Panc1 (cell line): ENCODE measurements around the gene FMO1. TPM values are rescaled to one million over a fixed set of nuclear protein-coding genes. Genes with fewer than 3 reads are reported as not detected.

Experiments used
- ATAC-seq: fragments of 200-7000 bp; cut with Tn5 transposase; 2 replicates; pipeline ENCODE4 v1.9.1; 2020; ENCODE audit warnings: mild to moderate bottlenecking, moderate library complexity
- BruUV-seq: library from RNA; stranded (reverse); fragments of 400-500 nt; replicated peaks from 2 replicates; lab custom pipeline; 2021; lab: Mats Ljungman, UMichigan
- CTCF ChIA-PET: fragments of 300-600 bp; sonication (Branson Sonifier 250); formaldehyde crosslinking; loops from one replicate; lab custom pipeline; 2022; ENCODE audit warnings: antibody characterized with exemption; lab: Charles Lee
- POLR2A ChIA-PET: fragments of 300-600 bp; sonication (Branson Sonifier 250); formaldehyde crosslinking; loops from one replicate; lab custom pipeline; 2022; ENCODE audit warnings: antibody characterized with exemption; lab: Charles Lee
- DNase-seq: peaks from one replicate; pipeline ENCODE4 v3.0.0-alpha.2; 2010; ENCODE audit warnings: low read depth, low spot score
- H3K27ac ChIP-seq: 2 replicates; pipeline ENCODE4 v1.5.1; 2011; ENCODE audit warnings: mild to moderate bottlenecking, low read length, inconsistent platforms
- H3K27me3 ChIP-seq: fragments of 200-500 bp; sonication (Bioruptor generic); 2 replicates; pipeline ENCODE4 v1.6.0; 2014; ENCODE audit warnings: low read length, inconsistent platforms; ENCODE audit not compliant: control insufficient read depth, insufficient read depth
- H3K36me3 ChIP-seq: fragments of 200-500 bp; sonication (Bioruptor generic); 2 replicates; pipeline ENCODE4 v1.5.1; 2014; ENCODE audit warnings: inconsistent platforms, mild to moderate bottlenecking, low read length, moderate library complexity; ENCODE audit not compliant: control insufficient read depth, insufficient read depth
- H3K4me1 ChIP-seq: 2 replicates; pipeline ENCODE4 v1.5.1; 2011; ENCODE audit warnings: inconsistent platforms, mild to moderate bottlenecking, low read length, moderate library complexity; ENCODE audit not compliant: control insufficient read depth, insufficient read depth
- H3K4me3 ChIP-seq, 2 experiments: 2 replicates each; pipeline ENCODE4 v1.5.1; 2011 to 2012; ENCODE audit warnings: low read depth in 2 of 2, low read length in 2 of 2, mild to moderate bottlenecking in 2 of 2, inconsistent platforms in 1 of 2, moderate library complexity in 1 of 2
- H3K9me3 ChIP-seq: fragments of 200-500 bp; sonication (Bioruptor generic); 2 replicates; pipeline ENCODE4 v1.5.1; 2014; ENCODE audit warnings: low read depth, mild to moderate bottlenecking, inconsistent platforms, low read length, moderate library complexity; ENCODE audit not compliant: control insufficient read depth, insufficient read depth
- CTCF ChIP-seq: fragments of 450-650 bp; IDR thresholded peaks from 2 replicates; pipeline ENCODE4 v1.5.1; 2017; ENCODE audit warnings: mild to moderate bottlenecking
- POLR2AphosphoS5 ChIP-seq: IDR thresholded peaks from 2 replicates; pipeline ENCODE4 v1.6.1; 2012; ENCODE audit warnings: mild to moderate bottlenecking, low read depth, low read length, moderate library complexity
- REST ChIP-seq, 2 experiments: IDR thresholded peaks; 2 replicates each; pipeline ENCODE4 v1.6.1; 2011 to 2012; ENCODE audit warnings: low read depth in 2 of 2, control low read depth in 1 of 2, low read length in 1 of 2, mild to moderate bottlenecking in 1 of 2, moderate library complexity in 1 of 2; ENCODE audit not compliant: insufficient read depth in 1 of 2
- SIN3A ChIP-seq: IDR thresholded peaks from 2 replicates; pipeline ENCODE4 v1.6.1; 2012; ENCODE audit warnings: low read depth, mild to moderate bottlenecking, low read length, moderate library complexity, borderline replicate concordance; ENCODE audit not compliant: insufficient read depth
- TCF7L2 ChIP-seq: IDR thresholded peaks from 2 replicates; pipeline ENCODE4 v1.6.1; 2011; ENCODE audit warnings: mild to moderate bottlenecking, low read depth, low read length, inconsistent platforms
- in situ Hi-C: cut with HindIII; loops from 2 replicates; pipeline ENCODE4 v1.10.0; 2016; ENCODE audit warnings: low sequenced_read_pairs, low pct_unique_long_range_greater_than_20kb
- intact Hi-C: fragments of 100-400 bp; cut with micrococcal nuclease; formaldehyde crosslinking; loops from one replicate; pipeline ENCODE4 v1.10.0; 2022; ENCODE audit not compliant: unreplicated experiment
- total RNA-seq: library from RNA; stranded (reverse); gene quantifications from one replicate; pipeline ENCODE4 v1.2.1, GENCODE V29; 2021; ENCODE audit not compliant: unreplicated experiment

Gene FMO1
- total RNA-seq, 1 experiment from 2014 or later = not detected

GRCh38 chr1:171252482-171252881, 4.2 kb downstream of the FMO1 start:
- intact Hi-C loops (no loop called here), in situ Hi-C loops (no loop called here)
- Histone ChIP-seq H3K4me1 (no peaks in the 10 kb centered on the region), H3K27ac (no peak overlapping the region), H3K36me3 (no peaks in the 10 kb centered on the region), H3K9me3 (no peaks in the 10 kb centered on the region), H3K4me3 (no peak overlapping the region), H3K27me3 (peaks cover 29% of the 10 kb centered on the region)
- CTCF ChIA-PET = no interaction called here
- no peak for DNase-seq
- no peak for ATAC-seq
- POLR2A ChIA-PET = no interaction called here
- TF ChIP-seq REST (IDR thresholded peaks at IDR 0.05; ENCODE audit: insufficient read depth in 1 of 2, low read depth in 2 of 2, low read length in 1 of 2) = no peak
- TF ChIP-seq POLR2AphosphoS5 = no peak
- TF ChIP-seq CTCF = no peak
- no peak for TF ChIP-seq SIN3A
- TF ChIP-seq TCF7L2 = no peak
- no TSS peak for BruUV-seq

GRCh38 chr1:171254859-171255258, 6.6 kb downstream of the FMO1 start:
- no peak for DNase-seq
- ATAC-seq = peak; percentile 53; the same call in 1 of the 2 replicates
- H3K4me1 ChIP-seq = no peaks in the 10 kb centered on the region
- TF ChIP-seq CTCF = no peak
- no peak for TF ChIP-seq SIN3A
- no peak for TF ChIP-seq POLR2AphosphoS5
- no peak for TF ChIP-seq REST (IDR thresholded peaks at IDR 0.05; ENCODE audit: insufficient read depth in 1 of 2, low read depth in 2 of 2, low read length in 1 of 2)
- TF ChIP-seq TCF7L2 = no peak
- H3K36me3 ChIP-seq = no peaks in the 10 kb centered on the region
- ChIA-PET POLR2A (no interaction called here), CTCF (no interaction called here)
- no peaks in the 10 kb centered on the region for H3K9me3 ChIP-seq
- in situ Hi-C loops = no loop called here
- no peak overlapping the region for H3K4me3 ChIP-seq
- peaks cover 23% of the 10 kb centered on the region for H3K27me3 ChIP-seq
- BruUV-seq = no TSS peak
- no peak overlapping the region for H3K27ac ChIP-seq
- intact Hi-C loops = no loop called here
